MM.1S (cell line): Measurements from ENCODE around the gene MPG.

ENCODE experiments used
- CTCF ChIP-seq: fragments of 300-600 bp; sonication (generic); IDR thresholded peaks from 2 replicates; pipeline ENCODE4 v1.5.1; 2016; ENCODE audit warnings: antibody characterized with exemption, low read length, mixed read lengths
- EZH2 ChIP-seq: fragments of 300-600 bp; sonication (generic); optimal IDR thresholded peaks from 2 replicates; pipeline ENCODE3; 2017; ENCODE audit warnings: low read depth, mild to moderate bottlenecking, antibody characterized with exemption, low read length, mixed read lengths

- TF ChIP-seq CTCF (no peak), EZH2 (no peak)
These were observed 3.8 kb upstream of the MPG start for GRCh38 chr16:74051-74746.
